Fibroblast of lung (primary cell): ENCODE measurements around the gene IQSEC2. TPM values are rescaled to one million over a fixed set of nuclear protein-coding genes. Genes with fewer than 3 reads are reported as not detected.

Experiments
- DNase-seq, 2 donors: peaks; one replicate each; pipeline versions ENCODE4 v3.0.0 to v3.0.0-alpha.2; 2010; ENCODE audit warnings: low read depth in 2 of 2
- H2AFZ ChIP-seq: 2 replicates; pipeline ENCODE4 v1.5.1; 2012; ENCODE audit warnings: low read length, control low read depth, inconsistent platforms
- H3K27ac ChIP-seq: 2 replicates; pipeline ENCODE4 v1.5.1; 2011; ENCODE audit warnings: low read length, control low read depth; ENCODE audit not compliant: insufficient read depth
- H3K27me3 ChIP-seq: 2 replicates; pipeline ENCODE4 v1.5.1; 2011; ENCODE audit warnings: mild to moderate bottlenecking, low read length; ENCODE audit not compliant: control insufficient read depth, insufficient read depth
- H3K36me3 ChIP-seq: 2 replicates; pipeline ENCODE4 v1.5.1; 2011; ENCODE audit warnings: low read length; ENCODE audit not compliant: control insufficient read depth, insufficient read depth
- H3K4me1 ChIP-seq: 2 replicates; pipeline ENCODE4 v1.5.1; 2011; ENCODE audit warnings: low read length; ENCODE audit not compliant: control insufficient read depth, insufficient read depth; ENCODE audit errors: extremely low read depth
- H3K4me2 ChIP-seq: 2 replicates; pipeline ENCODE4 v1.5.1; 2011; ENCODE audit warnings: low read length, control low read depth; ENCODE audit not compliant: insufficient read depth; ENCODE audit errors: extremely low read depth
- H3K4me3 ChIP-seq, 4 experiments: fragments of 200-600 bp in 1 of 4; sonication (generic) in 1 of 4; replicated peaks in 1 of 4; 2 replicates each; pipeline ENCODE4 v1.5.1; 2011 to 2016; ENCODE audit warnings: low read length in 4 of 4, low read depth in 3 of 4, mild to moderate bottlenecking in 3 of 4, control low read depth in 2 of 4, inconsistent platforms in 1 of 4, mixed read lengths in 1 of 4; ENCODE audit not compliant: insufficient read depth in 1 of 4; ENCODE audit errors: control extremely low read depth in 1 of 4
- H3K79me2 ChIP-seq: 2 replicates; pipeline ENCODE4 v1.5.1; 2012; ENCODE audit warnings: mild to moderate bottlenecking, low read length, inconsistent platforms; ENCODE audit not compliant: control insufficient read depth, insufficient read depth
- H3K9ac ChIP-seq: 2 replicates; pipeline ENCODE4 v1.5.1; 2011; ENCODE audit warnings: mild to moderate bottlenecking, low read length, control low read depth; ENCODE audit not compliant: insufficient read depth
- H3K9me3 ChIP-seq: 2 replicates; pipeline ENCODE4 v1.5.1; 2012; ENCODE audit warnings: low read depth, low read length; ENCODE audit not compliant: control insufficient read depth, insufficient read depth
- H4K20me1 ChIP-seq: 2 replicates; pipeline ENCODE4 v1.5.1; 2011; ENCODE audit warnings: low read length; ENCODE audit not compliant: control insufficient read depth, insufficient read depth; ENCODE audit errors: extremely low read depth
- EZH2 ChIP-seq: IDR thresholded peaks from 2 replicates; pipeline ENCODE4 v1.5.1; 2012; ENCODE audit warnings: low read length, control low read depth, mild to moderate bottlenecking; ENCODE audit errors: missing control alignments
- polyA plus RNA-seq, 2 donors: library from polyadenylated mRNA; depleted of rRNA in 1 of 2; stranded (reverse) in 1 of 2; unstranded in 1 of 2; fragments of >200 nt; gene quantifications; 2 replicates each; pipeline ENCODE4 v1.2.1, GENCODE V29; 2011 to 2012; ENCODE audit warnings: missing spikeins in 1 of 2
- total RNA-seq: library from RNA; depleted of rRNA; stranded (reverse); fragments of >200 nt; gene quantifications from 2 replicates; pipeline ENCODE4 v1.2.1, GENCODE V29; 2014
- TF ChIP-seq, protein P1 (sequence below), 2 donors: IDR thresholded peaks in 1 of 2; conservative IDR thresholded peaks in 1 of 2; 1 replicate in 1 of 2; 2 replicates in 1 of 2; pipeline ENCODE4 v1.5.1; 2011 to 2012; ENCODE audit warnings: low read length in 2 of 2, control low read depth in 1 of 2, inconsistent platforms in 1 of 2, low read depth in 1 of 2, mild to moderate bottlenecking in 1 of 2

IQSEC2 gene
- total and polyA plus RNA-seq, 2 donors (not counting 1 experiment from before 2014, with no cell fraction given), result 7.4 to 9.9 TPM

DNA sequence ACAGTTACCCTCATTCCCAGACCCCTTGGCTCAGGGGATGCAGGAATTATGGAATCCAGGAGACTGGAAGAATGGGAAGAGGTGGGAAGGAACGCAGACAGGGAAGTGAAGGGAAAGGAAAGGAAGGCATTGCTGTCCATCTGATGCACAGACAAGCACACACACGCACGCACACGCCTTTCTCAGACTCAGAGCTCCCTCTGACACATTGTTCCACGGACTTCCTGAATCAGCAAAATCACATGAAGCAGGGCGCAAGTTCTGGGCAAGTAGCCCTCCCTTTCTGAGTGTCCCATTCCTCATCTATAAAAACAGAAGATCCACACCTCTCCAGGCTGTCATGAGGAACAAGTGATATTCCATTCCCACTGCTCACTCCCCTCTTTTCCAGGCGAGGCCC, 13.2 kb downstream of the IQSEC2 start:
- H3K27me3 ChIP-seq, result no peaks in the 10 kb centered on the region
- no peak overlapping the region for H3K4me2 ChIP-seq
- H3K4me3 ChIP-seq, result no peak overlapping the region
- no peak overlapping the region for H2AFZ ChIP-seq
- no peaks in the 10 kb centered on the region for H4K20me1 ChIP-seq
- TF ChIP-seq EZH2, result no peak
- TF ChIP-seq, protein P1, sequence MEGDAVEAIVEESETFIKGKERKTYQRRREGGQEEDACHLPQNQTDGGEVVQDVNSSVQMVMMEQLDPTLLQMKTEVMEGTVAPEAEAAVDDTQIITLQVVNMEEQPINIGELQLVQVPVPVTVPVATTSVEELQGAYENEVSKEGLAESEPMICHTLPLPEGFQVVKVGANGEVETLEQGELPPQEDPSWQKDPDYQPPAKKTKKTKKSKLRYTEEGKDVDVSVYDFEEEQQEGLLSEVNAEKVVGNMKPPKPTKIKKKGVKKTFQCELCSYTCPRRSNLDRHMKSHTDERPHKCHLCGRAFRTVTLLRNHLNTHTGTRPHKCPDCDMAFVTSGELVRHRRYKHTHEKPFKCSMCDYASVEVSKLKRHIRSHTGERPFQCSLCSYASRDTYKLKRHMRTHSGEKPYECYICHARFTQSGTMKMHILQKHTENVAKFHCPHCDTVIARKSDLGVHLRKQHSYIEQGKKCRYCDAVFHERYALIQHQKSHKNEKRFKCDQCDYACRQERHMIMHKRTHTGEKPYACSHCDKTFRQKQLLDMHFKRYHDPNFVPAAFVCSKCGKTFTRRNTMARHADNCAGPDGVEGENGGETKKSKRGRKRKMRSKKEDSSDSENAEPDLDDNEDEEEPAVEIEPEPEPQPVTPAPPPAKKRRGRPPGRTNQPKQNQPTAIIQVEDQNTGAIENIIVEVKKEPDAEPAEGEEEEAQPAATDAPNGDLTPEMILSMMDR (conservative IDR thresholded peaks at IDR 0.05 in 1 of 2, IDR thresholded peaks at IDR 0.05 in 1 of 2; ENCODE audit: low read depth in 1 of 2, low read length in 2 of 2), result no peak
- H3K9me3 ChIP-seq, result no peaks in the 10 kb centered on the region
- no peaks in the 10 kb centered on the region for H3K36me3 ChIP-seq
- peak in 1 of 2 donors; percentile 12 for DNase-seq
- no peak overlapping the region for H3K27ac ChIP-seq
- no peak overlapping the region for H3K9ac ChIP-seq
- no peaks in the 10 kb centered on the region for H3K79me2 ChIP-seq
- H3K4me1 ChIP-seq, result peaks cover 19% of the 10 kb centered on the region

DNA sequence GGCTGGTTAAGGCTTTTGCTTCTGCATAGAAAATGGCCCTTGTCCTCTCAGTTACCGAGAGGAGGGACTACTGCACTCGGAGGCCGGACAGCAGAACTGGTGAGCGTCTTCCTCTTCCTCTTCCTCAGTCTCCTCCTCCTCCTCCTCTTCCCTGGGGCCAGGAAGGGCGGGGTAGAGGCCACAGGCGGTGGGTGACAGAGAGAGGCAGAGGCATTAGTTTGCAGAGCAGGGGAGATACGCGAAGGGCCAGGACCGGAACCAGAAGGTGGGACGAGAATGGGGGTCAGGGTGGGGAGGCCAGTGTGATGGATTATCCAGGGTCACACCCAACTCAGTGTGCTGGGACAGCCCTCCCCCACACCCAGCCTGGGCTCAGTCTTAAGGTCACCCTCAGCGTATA, 14.5 kb downstream of the IQSEC2 start:
- no peaks in the 10 kb centered on the region for H3K79me2 ChIP-seq
- no peak for DNase-seq
- H3K36me3 ChIP-seq, result no peaks in the 10 kb centered on the region
- H3K4me2 ChIP-seq, result no peak overlapping the region
- peaks cover 22% of the 10 kb centered on the region for H3K4me1 ChIP-seq
- H4K20me1 ChIP-seq, result no peaks in the 10 kb centered on the region
- no peak for TF ChIP-seq EZH2
- TF ChIP-seq, protein P1 (conservative IDR thresholded peaks at IDR 0.05 in 1 of 2, IDR thresholded peaks at IDR 0.05 in 1 of 2; ENCODE audit: low read depth in 1 of 2, low read length in 2 of 2), result no peak
- H3K9me3 ChIP-seq, result no peaks in the 10 kb centered on the region
- no peaks in the 10 kb centered on the region for H3K27me3 ChIP-seq
- no peak overlapping the region for H3K4me3 ChIP-seq
- H2AFZ ChIP-seq, result no peak overlapping the region
- H3K27ac ChIP-seq, result no peak overlapping the region
- no peak overlapping the region for H3K9ac ChIP-seq

- no peak overlapping the region for H3K9ac ChIP-seq
- no peak overlapping the region for H3K4me3 ChIP-seq
- H3K79me2 ChIP-seq, result no peaks in the 10 kb centered on the region
- no peak overlapping the region for H3K4me2 ChIP-seq
- no peaks in the 10 kb centered on the region for H3K27me3 ChIP-seq
- TF ChIP-seq, protein P1 (conservative IDR thresholded peaks at IDR 0.05 in 1 of 2, IDR thresholded peaks at IDR 0.05 in 1 of 2; ENCODE audit: low read depth in 1 of 2, low read length in 2 of 2), result no peak
- H3K4me1 ChIP-seq, result peaks cover 22% of the 10 kb centered on the region
- H2AFZ ChIP-seq, result no peak overlapping the region
- no peaks in the 10 kb centered on the region for H4K20me1 ChIP-seq
- no peaks in the 10 kb centered on the region for H3K9me3 ChIP-seq
- no peaks in the 10 kb centered on the region for H3K36me3 ChIP-seq
- DNase-seq, result peak; percentile 43 to 71
- peak overlapping the region; percentile 54 for H3K27ac ChIP-seq
Observed at GRCh38 chrX:53265771-53266574, 15.4 kb downstream of the IQSEC2 start.
